Peyer's patch (tissue), 4 donors: Measurements from ENCODE around the gene ACACA.

Experiments
- POLR2A ChIP-seq, 2 donors: fragments of 450-650 bp; IDR thresholded peaks; one replicate each; pipeline ENCODE4 v1.5.1; 2017; ENCODE audit warnings: antibody characterized with exemption in 2 of 2, mild to moderate bottlenecking in 2 of 2, moderate library complexity in 2 of 2
- TF ChIP-seq, protein P1 (sequence below), 6 experiments: fragments of 450-650 bp in 4 of 6; fragments of 200-600 bp in 2 of 6; sonication (generic) in 1 of 6; IDR thresholded peaks; one replicate each; pipeline ENCODE4 v1.5.1; 2017 to 2019; ENCODE audit warnings: antibody characterized with exemption in 6 of 6, mild to moderate bottlenecking in 3 of 6, moderate library complexity in 1 of 6

DNA sequence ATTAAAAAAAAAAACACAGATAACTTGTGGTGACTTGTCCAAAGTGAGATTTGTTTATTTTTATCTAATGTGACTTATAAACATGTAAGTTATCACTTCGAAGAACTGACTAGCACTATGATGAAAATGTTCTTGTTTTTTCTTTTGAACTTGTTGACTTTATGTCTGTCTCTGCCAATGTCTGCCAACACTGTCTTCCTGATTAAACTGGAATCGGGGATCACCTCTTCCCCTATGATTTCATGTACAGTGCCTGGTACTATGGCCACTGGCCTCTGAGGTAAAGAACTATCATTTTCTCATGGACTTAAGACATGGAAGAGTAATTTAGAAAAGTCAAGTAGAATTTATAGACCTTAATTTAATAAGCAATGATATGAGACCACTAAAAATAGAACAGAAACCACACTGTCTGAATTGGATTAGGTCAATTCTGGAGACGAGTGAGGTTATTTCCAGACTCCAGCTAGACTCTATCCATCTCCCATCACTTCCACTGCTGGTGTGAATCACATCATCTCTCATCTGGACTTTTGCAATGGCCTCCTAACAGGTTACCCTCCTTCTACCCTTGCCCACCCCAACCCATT, 22.0 kb downstream of the ACACA start:
- TF ChIP-seq, protein P1, sequence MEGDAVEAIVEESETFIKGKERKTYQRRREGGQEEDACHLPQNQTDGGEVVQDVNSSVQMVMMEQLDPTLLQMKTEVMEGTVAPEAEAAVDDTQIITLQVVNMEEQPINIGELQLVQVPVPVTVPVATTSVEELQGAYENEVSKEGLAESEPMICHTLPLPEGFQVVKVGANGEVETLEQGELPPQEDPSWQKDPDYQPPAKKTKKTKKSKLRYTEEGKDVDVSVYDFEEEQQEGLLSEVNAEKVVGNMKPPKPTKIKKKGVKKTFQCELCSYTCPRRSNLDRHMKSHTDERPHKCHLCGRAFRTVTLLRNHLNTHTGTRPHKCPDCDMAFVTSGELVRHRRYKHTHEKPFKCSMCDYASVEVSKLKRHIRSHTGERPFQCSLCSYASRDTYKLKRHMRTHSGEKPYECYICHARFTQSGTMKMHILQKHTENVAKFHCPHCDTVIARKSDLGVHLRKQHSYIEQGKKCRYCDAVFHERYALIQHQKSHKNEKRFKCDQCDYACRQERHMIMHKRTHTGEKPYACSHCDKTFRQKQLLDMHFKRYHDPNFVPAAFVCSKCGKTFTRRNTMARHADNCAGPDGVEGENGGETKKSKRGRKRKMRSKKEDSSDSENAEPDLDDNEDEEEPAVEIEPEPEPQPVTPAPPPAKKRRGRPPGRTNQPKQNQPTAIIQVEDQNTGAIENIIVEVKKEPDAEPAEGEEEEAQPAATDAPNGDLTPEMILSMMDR (IDR thresholded peaks at IDR 0.05) = no peak
- TF ChIP-seq POLR2A (IDR thresholded peaks at IDR 0.05) = no peak
